GM19099 (cell line): ENCODE measurements around the gene OLR1.

Experiments
- POLR2A ChIP-seq: IDR thresholded peaks from 3 replicates; pipeline ENCODE4 v1.6.1; 2011; ENCODE audit warnings: low read depth; ENCODE audit not compliant: insufficient read length; ENCODE audit errors: extremely low read depth

The OLR1 gene

GRCh38 chr12:10132850-10133370 lies 39.0 kb downstream of the OLR1 start:
- no peak for TF ChIP-seq POLR2A

- TF ChIP-seq POLR2A = no peak
Measured at GRCh38 chr12:10131111-10131690, 40.7 kb downstream of the OLR1 start.

- TF ChIP-seq POLR2A = no peak
Measured at GRCh38 chr12:10130042-10130441, 41.9 kb downstream of the OLR1 start, which contains the start of gene CLEC7A. TSS of gene CLEC7A (minus strand) at chr12:10130199. CDS start at chr12:10130082, 117 bp downstream.

- TF ChIP-seq POLR2A = no peak
Measured at GRCh38 chr12:10128687-10129086, 43.2 kb downstream of the OLR1 start.

GRCh38 chr12:10126413-10126812 lies 45.5 kb downstream of the OLR1 start:
- TF ChIP-seq POLR2A = no peak

GRCh38 chr12:10122689-10123088 lies 49.2 kb downstream of the OLR1 start:
- no peak for TF ChIP-seq POLR2A

GRCh38 chr12:10121278-10121677 lies 50.7 kb downstream of the OLR1 start:
- no peak for TF ChIP-seq POLR2A

GRCh38 chr12:10119066-10119465 lies 52.9 kb downstream of the OLR1 start:
- no peak for TF ChIP-seq POLR2A

- TF ChIP-seq POLR2A = no peak
Measured at GRCh38 chr12:10115890-10116289, 56.0 kb downstream of the OLR1 start.

GRCh38 chr12:10115311-10115710 lies 56.6 kb downstream of the OLR1 start:
- TF ChIP-seq POLR2A = no peak

- TF ChIP-seq POLR2A = no peak
Measured at GRCh38 chr12:10113920-10114319, 58.0 kb downstream of the OLR1 start.

- TF ChIP-seq POLR2A = no peak
Measured at GRCh38 chr12:10113075-10113474, 58.9 kb downstream of the OLR1 start.

GRCh38 chr12:10111451-10111850 lies 60.5 kb downstream of the OLR1 start:
- TF ChIP-seq POLR2A = no peak

- TF ChIP-seq POLR2A = no peak
Measured at GRCh38 chr12:10110256-10110844, 61.6 kb downstream of the OLR1 start.
